Duodenal mucosa (tissue), 2 donors: Measurements from ENCODE around the gene SV2B.

ENCODE experiments used
- H3K27ac ChIP-seq: one replicate; pipeline ENCODE4 v1.7.0; 2013; ENCODE audit warnings: low read depth, low read length
- H3K27me3 ChIP-seq, 2 donors: one replicate each; pipeline ENCODE4 v1.7.0; 2013; ENCODE audit warnings: low read length in 2 of 2, control low read depth in 1 of 2; ENCODE audit not compliant: insufficient read depth in 2 of 2, control insufficient read depth in 1 of 2
- H3K36me3 ChIP-seq, 2 donors: one replicate each; pipeline ENCODE4 v1.7.0; 2013; ENCODE audit warnings: low read length in 2 of 2, control low read depth in 1 of 2; ENCODE audit not compliant: insufficient read depth in 2 of 2, control insufficient read depth in 1 of 2
- H3K4me1 ChIP-seq, 2 donors: one replicate each; pipeline ENCODE4 v1.7.0; 2013; ENCODE audit warnings: low read length in 2 of 2, control low read depth in 1 of 2; ENCODE audit not compliant: insufficient read depth in 2 of 2, control insufficient read depth in 1 of 2
- H3K4me3 ChIP-seq, 2 donors: one replicate each; pipeline ENCODE4 v1.7.0; 2013; ENCODE audit warnings: low read length in 2 of 2, low read depth in 1 of 2
- H3K9ac ChIP-seq, 2 donors: one replicate each; pipeline ENCODE4 v1.7.0; 2013; ENCODE audit warnings: low read length in 2 of 2, low read depth in 1 of 2
- H3K9me3 ChIP-seq, 2 donors: one replicate each; pipeline ENCODE4 v1.7.0; 2013; ENCODE audit warnings: low read length in 2 of 2, control low read depth in 1 of 2; ENCODE audit not compliant: control insufficient read depth in 1 of 2

The SV2B gene

DNA sequence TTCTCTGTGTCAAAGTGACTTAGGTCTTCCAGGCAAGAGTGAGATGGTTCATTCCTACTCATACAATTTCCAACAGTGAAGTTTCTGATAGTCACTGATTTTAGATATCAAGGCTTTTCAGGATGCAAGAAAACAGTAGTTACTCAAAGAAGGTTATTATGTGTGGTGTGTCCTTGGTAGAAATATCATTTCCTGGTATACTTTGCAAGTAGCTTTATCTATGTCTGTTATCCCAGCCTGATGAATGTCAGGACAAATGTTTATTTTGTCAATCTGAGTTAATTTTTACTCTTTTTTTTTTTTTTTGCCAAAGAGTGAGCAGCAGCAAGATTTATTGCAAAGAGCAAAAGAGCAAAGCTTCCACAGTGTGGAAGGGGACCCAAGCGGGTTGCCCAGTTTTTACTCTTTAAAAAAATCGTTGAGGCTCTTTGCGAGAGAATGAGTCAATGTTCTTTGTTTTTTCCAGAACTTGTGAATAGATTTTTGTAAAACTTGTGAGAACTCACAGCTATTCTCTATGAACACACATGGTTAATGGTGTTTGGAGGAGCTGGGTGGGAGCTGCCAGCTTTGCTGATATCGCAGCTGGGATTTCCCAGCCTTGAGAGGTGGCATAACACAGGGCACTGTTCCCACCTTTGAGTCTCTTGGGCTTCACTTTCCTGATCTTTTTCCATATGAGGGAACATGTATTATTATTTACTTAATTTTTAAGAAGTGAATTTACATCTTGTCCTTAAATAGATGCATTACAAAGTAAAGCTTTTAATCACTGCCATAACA lies 51.9 kb downstream of the SV2B start:
- Histone ChIP-seq H3K4me1 (no peaks in the 10 kb centered on the region), H3K9me3 (no peaks in the 10 kb centered on the region), H3K9ac (no peak overlapping the region), H3K27me3 (peaks cover 0 to 3% of the 10 kb centered on the region in 2 donors), H3K4me3 (no peak overlapping the region), H3K27ac (no peak overlapping the region), H3K36me3 (no peaks in the 10 kb centered on the region)

DNA sequence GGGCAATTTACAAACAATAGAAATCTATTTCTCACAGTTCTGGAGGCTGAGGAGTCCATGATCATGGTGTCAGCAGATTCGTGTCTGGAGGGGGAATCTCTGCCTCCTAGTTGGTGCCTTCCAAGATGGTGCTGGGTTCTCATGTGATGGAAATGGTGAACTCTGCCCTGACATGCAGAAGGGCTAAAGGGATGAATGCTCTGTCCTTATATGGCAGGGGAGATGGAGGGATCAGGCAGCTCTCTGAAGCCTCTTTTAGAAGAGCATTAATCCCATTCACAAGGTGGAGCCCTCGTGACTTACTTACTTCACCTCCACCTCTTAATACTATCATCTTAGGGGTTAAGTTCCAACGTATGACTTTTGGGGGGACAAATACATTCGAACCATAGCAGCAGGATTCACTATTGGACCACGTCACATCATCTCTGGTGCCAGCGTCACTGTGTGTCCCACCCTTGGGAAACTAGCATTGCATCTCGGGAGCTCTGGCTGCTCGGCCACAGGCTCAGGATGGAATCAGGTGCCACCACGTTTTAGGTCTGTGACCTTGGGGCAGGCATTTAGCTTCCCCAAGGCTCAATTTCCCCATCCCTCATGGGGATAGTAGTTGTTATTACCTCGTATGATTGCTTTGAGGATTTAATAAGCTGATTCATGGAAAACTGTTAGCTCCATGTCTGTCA lies 53.0 kb downstream of the SV2B start:
- Histone ChIP-seq H3K4me3 (no peak overlapping the region), H3K9ac (no peak overlapping the region), H3K27me3 (peaks cover 0 to 3% of the 10 kb centered on the region in 2 donors), H3K36me3 (no peaks in the 10 kb centered on the region), H3K4me1 (no peaks in the 10 kb centered on the region), H3K9me3 (no peaks in the 10 kb centered on the region), H3K27ac (no peak overlapping the region)

DNA sequence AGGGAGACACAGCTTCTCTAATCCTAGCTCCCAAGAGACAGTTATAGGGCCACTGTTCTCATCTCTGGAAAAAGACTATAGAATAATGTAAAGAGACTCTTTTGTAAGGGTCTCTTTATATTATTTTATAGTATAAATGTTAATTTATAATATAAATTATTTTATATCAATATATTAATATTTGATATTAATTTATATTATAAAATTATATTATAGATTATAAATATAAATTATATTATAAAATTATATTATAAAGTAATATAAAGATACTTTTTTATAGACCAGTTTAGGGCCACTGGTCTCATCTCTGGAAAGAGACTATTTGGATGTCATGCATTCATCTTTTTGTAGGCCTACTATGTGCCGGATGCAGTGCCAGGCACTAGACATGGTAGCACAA lies 53.9 kb downstream of the SV2B start:
- Histone ChIP-seq H3K27me3 (peaks cover 0 to 5% of the 10 kb centered on the region in 2 donors), H3K9ac (no peak overlapping the region), H3K4me3 (no peak overlapping the region), H3K9me3 (no peaks in the 10 kb centered on the region), H3K4me1 (no peaks in the 10 kb centered on the region), H3K36me3 (no peaks in the 10 kb centered on the region), H3K27ac (no peak overlapping the region)

DNA sequence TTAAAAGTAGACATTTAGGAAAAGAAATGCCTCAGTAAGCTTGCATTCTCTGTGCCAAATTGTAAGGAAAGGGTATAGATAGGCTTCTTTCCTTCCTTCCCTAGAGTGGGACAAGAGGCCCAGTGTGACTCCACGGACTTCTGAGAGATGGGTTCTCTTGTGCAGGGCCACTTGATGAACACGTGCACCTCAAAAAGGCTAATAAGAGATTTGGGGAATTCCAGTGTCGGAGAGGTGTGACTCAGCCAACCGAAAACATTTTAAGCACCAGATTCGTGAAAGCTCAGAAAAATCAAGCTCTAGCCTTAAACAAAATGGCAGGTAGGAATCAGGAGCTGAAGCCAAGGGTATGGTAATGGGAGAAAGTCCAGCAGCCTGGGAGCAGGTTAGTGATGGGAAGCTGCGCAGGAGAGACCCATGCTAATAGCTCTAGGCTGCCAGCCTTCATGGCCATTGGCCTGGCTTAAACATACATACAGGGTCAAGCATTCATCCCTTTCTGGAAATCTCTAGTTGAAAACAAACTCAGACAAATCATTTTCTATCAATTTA lies 56.2 kb downstream of the SV2B start:
- Histone ChIP-seq H3K36me3 (no peaks in the 10 kb centered on the region), H3K27ac (no peak overlapping the region), H3K4me1 (no peaks in the 10 kb centered on the region), H3K9ac (no peak overlapping the region), H3K4me3 (no peak overlapping the region), H3K27me3 (peaks cover 0 to 5% of the 10 kb centered on the region in 2 donors), H3K9me3 (no peaks in the 10 kb centered on the region)

DNA sequence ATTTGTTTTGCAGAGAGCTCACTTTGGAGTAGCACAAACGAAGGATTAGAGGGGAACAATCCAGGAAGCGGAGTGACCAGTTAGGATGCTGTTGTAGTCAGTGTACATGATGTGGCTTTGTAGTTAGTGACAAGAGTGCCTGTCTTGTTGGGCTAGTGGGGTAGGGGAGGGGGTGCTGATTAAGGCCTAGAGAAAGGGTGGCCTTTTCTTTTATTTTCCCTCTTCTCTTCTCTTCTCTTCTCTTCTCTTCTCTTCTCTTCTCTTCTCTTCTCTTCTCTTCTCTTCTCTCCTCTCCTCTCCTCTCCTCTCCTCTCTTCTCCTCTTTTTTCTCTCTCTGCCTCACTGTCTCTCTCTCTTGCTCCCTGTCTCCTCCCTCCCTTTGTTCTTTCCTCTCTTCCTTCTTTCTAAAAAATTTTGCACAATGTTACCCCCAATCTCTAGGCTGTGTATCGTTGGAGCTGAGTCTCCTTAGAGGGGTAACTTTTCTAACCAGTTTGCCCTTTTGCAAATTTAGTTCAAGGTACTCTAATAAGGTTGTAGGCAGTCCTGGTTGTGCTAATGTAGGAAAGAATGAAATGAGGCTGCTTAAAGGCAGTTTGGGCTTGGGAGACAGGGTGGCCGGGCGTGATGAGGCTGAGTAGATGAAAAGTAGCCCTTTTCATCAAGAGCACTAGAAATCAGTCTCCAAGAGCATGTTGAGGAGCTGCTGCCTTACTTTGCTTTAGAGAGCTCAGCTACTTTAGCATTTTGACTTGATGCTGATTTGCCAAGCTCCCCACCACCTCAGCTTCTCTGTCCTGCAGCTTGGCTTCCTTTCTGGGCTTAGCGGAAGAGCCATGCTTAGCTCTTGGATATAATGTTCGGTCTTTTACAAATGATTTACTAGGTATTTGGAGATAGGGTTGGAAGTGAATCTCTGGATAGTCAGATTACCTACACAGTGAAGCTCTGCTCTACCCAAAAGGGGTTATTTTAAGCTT lies 58.6 kb downstream of the SV2B start:
- no peak overlapping the region for H3K4me3 ChIP-seq
- H3K9me3 ChIP-seq, result peaks cover 0 to 2% of the 10 kb centered on the region in 2 donors
- H3K27me3 ChIP-seq, result peaks cover 0 to 5% of the 10 kb centered on the region in 2 donors
- no peak overlapping the region for H3K9ac ChIP-seq
- no peaks in the 10 kb centered on the region for H3K36me3 ChIP-seq
- no peak overlapping the region for H3K27ac ChIP-seq
- H3K4me1 ChIP-seq, result no peaks in the 10 kb centered on the region

DNA sequence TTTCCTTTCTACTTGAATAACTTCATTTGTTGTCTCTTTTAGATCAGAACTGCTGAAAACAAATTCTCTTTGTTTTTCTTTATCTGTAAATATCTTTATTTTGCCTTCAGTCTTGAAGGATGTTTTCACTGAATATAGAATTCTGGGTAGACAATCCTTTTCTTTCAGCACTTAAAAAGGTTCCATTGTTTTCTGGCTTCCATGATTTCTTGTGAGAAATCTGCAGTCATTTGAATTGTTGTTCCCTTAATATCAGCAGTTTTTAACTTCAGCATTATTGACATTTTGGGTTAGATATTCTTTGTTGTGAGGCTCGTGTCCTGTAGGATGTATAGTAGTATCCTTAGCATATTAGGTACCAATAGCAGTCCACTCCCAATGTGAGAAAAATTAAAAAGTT lies 65.8 kb downstream of the SV2B start:
- H3K9ac ChIP-seq, result no peak overlapping the region
- no peaks in the 10 kb centered on the region for H3K27me3 ChIP-seq
- H3K9me3 ChIP-seq, result peaks cover 5 to 12% of the 10 kb centered on the region in 2 donors
- H3K4me1 ChIP-seq, result no peaks in the 10 kb centered on the region
- no peak overlapping the region for H3K4me3 ChIP-seq
- no peaks in the 10 kb centered on the region for H3K36me3 ChIP-seq
- H3K27ac ChIP-seq, result no peak overlapping the region

DNA sequence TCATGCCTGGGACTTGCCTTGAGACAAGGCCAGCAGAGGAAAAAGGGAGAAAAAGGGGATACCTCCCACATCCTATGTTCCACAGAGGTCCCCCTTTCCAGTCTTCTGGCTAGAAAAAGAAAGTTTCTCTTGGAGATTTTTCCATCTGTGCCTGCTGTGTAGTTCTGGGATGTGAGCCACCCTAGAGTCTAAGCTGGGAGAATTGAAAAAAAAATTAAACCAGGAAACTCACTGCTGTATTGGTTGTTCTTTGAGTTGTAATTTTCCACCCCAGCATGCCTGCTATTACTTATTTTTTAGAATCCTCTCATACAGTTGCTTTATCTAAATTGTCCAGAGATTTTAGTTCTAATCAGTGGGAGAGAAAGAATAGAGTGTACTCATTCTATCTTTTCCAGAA lies 68.4 kb downstream of the SV2B start:
- H3K27me3 ChIP-seq, result no peaks in the 10 kb centered on the region

DNA sequence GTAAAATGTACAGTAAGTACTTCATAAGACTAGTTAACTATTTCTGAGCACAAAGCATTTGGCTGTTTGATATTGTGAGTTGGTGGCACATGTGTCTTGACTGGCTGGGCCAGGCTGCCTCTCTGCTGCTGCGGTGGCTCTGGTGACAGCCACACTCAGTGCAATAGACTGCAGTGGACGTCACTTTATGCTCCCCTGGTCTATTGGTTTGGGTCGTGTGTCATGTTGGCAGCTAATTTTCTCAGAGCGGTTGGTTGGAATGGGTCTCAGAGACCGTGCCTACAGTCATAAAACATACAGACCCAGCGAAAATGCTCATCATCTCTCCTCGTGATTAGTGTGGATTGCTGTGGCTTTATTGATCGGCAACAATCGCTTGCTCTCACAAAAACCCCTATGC lies 71.3 kb downstream of the SV2B start:
- no peak overlapping the region for H3K9ac ChIP-seq

More for the DNA sequence above, 68.4 kb downstream of the SV2B start:
- Histone ChIP-seq H3K9me3 (peaks cover 5 to 10% of the 10 kb centered on the region in 2 donors), H3K9ac (no peak overlapping the region), H3K4me1 (no peaks in the 10 kb centered on the region), H3K4me3 (no peak overlapping the region), H3K36me3 (no peaks in the 10 kb centered on the region), H3K27ac (no peak overlapping the region)

DNA sequence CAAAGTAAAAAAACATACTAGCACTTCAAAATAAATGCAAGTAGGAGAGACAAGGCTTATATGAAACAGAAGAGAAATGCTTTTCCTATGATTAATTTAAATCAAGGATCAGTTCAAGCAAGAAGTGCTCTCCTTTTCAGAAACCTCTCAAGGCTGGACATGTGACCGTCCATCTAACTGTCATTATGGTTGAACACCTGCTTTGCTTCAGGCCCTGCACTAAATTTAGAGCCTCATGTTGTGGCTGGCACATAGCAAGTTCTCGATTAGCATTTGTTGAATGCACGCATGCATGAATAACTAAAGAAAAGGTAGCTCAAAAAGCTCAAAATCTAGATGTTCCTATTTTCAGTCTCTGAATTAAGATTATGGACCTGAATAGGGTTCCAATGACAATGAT lies 82.0 kb downstream of the SV2B start:
- H3K36me3 ChIP-seq, result no peaks in the 10 kb centered on the region
- no peak overlapping the region for H3K9ac ChIP-seq
- no peaks in the 10 kb centered on the region for H3K27me3 ChIP-seq
- H3K4me1 ChIP-seq, result no peaks in the 10 kb centered on the region
- no peak overlapping the region for H3K4me3 ChIP-seq
- no peaks in the 10 kb centered on the region for H3K9me3 ChIP-seq
- H3K27ac ChIP-seq, result no peak overlapping the region

More for the DNA sequence above, 71.3 kb downstream of the SV2B start:
- H3K4me3 ChIP-seq, result no peak overlapping the region
- H3K27me3 ChIP-seq, result peaks cover 0 to 3% of the 10 kb centered on the region in 2 donors
- no peaks in the 10 kb centered on the region for H3K4me1 ChIP-seq
- no peaks in the 10 kb centered on the region for H3K36me3 ChIP-seq
- peaks cover 0 to 2% of the 10 kb centered on the region in 2 donors for H3K9me3 ChIP-seq
- H3K27ac ChIP-seq, result no peak overlapping the region
